Measurements from ENCODE around the gene ASIC4. TPM values are rescaled to one million over a fixed set of nuclear protein-coding genes. Genes with fewer than 3 reads are reported as not detected.

Gene ASIC4
- total RNA-seq, 1 donor from 2014 or later: 0.49 TPM

- no peak for DNase-seq
Measured at GRCh38 chr2:219482674-219483405, 31.4 kb upstream of the ASIC4 start.

DNA sequence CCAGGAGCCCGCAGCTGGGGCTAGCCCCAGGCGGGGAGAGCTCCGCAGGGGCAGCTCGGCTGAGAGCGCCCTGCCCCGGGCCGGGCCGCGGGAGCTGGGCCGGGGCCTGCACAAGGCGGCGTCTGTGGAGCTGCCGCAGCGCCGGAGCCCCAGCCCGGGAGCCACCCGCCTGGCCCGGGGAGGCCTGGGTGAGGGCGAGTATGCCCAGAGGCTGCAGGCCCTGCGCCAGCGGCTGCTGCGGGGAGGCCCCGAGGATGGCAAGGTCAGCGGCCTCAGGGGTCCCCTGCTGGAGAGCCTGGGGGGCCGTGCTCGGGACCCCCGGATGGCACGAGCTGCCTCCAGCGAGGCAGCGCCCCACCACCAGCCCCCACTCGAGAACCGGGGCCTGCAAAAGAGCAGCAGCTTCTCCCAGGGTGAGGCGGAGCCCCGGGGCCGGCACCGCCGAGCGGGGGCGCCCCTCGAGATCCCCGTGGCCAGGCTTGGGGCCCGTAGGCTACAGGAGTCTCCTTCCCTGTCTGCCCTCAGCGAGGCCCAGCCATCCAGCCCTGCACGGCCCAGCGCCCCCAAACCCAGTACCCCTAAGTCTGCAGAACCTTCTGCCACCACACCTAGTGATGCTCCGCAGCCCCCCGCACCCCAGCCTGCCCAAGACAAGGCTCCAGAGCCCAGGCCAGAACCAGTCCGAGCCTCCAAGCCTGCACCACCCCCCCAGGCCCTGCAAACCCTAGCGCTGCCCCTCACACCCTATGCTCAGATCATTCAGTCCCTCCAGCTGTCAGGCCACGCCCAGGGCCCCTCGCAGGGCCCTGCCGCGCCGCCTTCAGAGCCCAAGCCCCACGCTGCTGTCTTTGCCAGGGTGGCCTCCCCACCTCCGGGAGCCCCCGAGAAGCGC lies 30.6 kb upstream of the ASIC4 start:
- DNase-seq: no peak

GRCh38 chr2:219484343-219485200 lies 29.7 kb upstream of the ASIC4 start:
- DNase-seq: no peak

GRCh38 chr2:219485201-219485580 lies 29.1 kb upstream of the ASIC4 start:
- DNase-seq: no peak

GRCh38 chr2:219486380-219486959 lies 27.8 kb upstream of the ASIC4 start:
- no peak for DNase-seq

- no peak for DNase-seq
Measured at GRCh38 chr2:219488149-219488843, 26.0 kb upstream of the ASIC4 start.

- DNase-seq: no peak
Measured at GRCh38 chr2:219488844-219489194, 25.5 kb upstream of the ASIC4 start.

- no peak for DNase-seq
Measured at GRCh38 chr2:219489315-219489714, 25.0 kb upstream of the ASIC4 start.

- DNase-seq: no peak
Measured at GRCh38 chr2:219490186-219490585, 24.1 kb upstream of the ASIC4 start.

GRCh38 chr2:219490600-219491130 lies 23.6 kb upstream of the ASIC4 start:
- no peak for DNase-seq

DNA sequence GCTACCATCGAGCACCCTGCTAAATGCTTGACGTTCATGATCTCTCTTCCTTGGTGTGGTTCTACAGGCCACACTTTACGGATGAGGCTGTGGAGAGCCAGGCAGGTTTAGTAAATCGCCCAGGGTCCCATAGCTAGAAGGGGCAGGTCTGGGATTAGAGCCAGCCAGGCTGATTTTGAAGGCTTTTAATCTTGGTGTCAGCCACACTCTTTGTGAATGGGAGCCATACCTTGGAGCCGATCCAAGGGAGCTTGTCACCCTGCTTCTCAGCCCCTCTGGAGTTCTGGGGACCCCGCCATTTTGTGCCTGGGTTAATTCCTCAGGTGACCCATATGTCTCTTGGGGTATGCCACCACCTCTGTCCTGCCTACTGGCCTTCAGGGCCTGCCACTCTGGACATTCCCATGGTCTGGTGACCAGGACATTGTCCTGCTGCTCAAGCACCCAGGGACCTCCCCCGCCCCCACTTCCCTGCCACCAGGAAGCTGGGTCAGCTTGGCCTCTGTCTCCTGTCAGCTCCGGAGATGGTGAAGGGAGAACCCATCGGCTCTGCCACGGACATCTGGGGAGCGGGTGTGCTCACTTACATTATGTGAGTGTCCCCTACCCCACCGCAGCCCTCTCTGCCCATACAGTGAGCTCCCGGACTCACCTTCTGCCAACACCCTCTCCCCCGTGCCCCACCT lies 22.9 kb upstream of the ASIC4 start:
- DNase-seq: no peak

DNA sequence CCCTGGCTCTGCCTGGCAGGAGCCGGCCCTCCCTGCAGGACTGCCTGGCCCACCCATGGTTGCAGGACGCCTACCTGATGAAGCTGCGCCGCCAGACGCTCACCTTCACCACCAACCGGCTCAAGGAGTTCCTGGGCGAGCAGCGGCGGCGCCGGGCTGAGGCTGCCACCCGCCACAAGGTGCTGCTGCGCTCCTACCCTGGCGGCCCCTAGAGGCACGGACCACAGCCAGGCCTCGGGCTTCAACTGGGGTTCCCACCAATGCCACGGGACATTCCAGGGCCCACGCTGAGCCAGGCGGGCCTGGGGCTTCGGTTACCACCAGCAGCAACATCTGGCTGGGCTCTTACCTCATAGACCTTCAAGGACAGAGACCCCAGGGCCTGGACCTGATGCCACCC lies 21.7 kb upstream of the ASIC4 start:
- DNase-seq: no peak

DNA sequence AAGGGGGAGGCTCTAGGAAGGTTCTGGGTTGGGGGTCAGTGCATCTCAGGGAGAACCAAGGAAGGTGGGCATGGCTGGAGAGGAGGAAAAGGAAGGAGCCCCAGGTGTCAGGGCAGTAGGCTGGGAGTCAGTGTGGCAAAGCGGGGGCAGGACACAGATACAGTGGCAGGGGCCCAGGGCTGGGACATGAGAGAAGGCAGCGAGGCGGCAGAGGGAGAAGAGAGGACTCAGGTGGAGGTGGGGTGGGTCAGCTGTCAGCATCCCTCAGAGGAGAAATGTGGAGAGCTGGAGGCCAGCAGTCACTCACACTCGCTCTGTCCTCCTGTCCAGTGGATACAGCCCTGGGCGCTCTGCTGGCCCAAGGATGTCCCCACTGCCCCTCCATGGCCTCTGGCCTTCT lies 21.2 kb upstream of the ASIC4 start:
- no peak for DNase-seq

DNA sequence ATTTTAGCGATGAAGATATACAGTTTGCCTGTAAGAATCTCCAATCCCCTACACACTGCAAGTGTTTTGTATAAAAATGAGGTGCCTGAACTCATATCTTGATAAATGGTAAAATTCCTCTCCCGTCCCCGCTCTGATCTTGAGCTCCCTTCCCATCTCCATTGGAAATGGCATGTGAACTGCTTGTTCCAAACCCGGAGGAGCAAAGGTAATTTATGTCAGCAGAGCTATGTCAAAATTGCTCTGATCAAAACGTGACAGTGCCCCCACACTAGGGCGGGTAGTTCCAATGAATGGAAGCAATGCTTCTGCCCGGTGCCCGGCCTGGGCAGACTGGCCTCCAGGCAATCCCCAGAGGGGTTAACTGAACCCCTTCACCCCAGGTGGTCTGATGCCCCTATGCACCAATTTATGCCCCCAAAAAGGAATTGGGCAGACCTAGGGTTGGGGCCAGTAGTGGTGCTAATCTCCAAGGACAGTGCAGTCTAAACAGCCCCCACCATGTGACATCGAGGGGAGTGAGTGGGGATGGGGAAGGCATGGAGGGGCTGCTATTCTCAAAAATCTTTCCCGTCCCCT lies 19.2 kb upstream of the ASIC4 start:
- DNase-seq: no peak

- DNase-seq: peak; percentile 28
Measured at GRCh38 chr2:219495531-219496122, 18.7 kb upstream of the ASIC4 start.

DNA sequence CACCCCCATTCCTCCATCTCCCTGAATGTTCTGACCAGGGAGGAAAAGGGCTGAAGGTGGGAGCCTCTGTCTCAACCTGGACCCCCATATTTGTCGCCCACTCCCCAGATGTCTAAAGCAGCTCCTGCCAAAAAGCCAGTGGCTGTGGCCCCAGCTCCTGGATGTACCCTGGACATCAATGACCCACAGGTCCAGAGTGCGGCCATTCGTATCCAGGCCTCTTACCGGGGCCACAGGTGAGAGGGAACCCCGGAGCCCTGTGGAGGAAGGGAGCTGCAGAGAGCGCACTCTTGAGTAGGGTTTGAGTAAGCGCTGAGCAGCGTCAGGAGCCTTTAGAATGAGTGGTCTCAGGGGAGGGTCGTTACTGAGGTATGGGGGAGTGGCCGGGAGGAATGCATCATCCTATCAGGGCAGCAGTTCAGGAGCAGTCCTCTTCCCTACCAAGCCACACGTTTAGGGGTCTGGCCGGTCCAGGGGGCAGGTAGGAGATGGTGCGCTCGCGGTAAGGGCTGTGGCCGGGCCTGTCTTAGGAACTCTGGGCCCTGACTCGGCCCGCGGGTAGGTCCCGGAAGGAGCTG lies 17.9 kb upstream of the ASIC4 start:
- DNase-seq: no peak

GRCh38 chr2:219496825-219497494 lies 17.3 kb upstream of the ASIC4 start:
- DNase-seq: no peak

- peak; percentile 35 for DNase-seq
Measured at GRCh38 chr2:219497495-219498279, 16.6 kb upstream of the ASIC4 start.
